AG09319 (cell line): ENCODE measurements around the gene TKFC.

Experiments
- DNase-seq: peaks from one replicate; pipeline ENCODE4 v3.0.0-alpha.2; 2010; ENCODE audit warnings: low read depth; ENCODE audit errors: extremely low read depth
- CTCF ChIP-seq: IDR thresholded peaks from 2 replicates; pipeline ENCODE4 v1.5.1; 2011; ENCODE audit warnings: low read depth, mild to moderate bottlenecking, inconsistent platforms, low read length, moderate library complexity

TKFC gene

GRCh38 chr11:61340979-61341378 is 8.0 kb downstream of the TKFC start:
- no peak for DNase-seq
- no peak for TF ChIP-seq CTCF

- no peak for TF ChIP-seq CTCF
Observed at GRCh38 chr11:61341706-61342105, 8.7 kb downstream of the TKFC start.

GRCh38 chr11:61342207-61342803 is 9.3 kb downstream of the TKFC start:
- no peak for TF ChIP-seq CTCF
- no peak for DNase-seq

More at GRCh38 chr11:61341706-61342105, 8.7 kb downstream of the TKFC start:
- no peak for DNase-seq

GRCh38 chr11:61343792-61344745 is 11.0 kb downstream of the TKFC start:
- no peak for TF ChIP-seq CTCF
- DNase-seq: no peak

GRCh38 chr11:61345170-61345610 is 12.2 kb downstream of the TKFC start:
- DNase-seq: no peak
- TF ChIP-seq CTCF: no peak

- TF ChIP-seq CTCF: no peak
- no peak for DNase-seq
Observed at GRCh38 chr11:61345954-61346843, 13.2 kb downstream of the TKFC start.
